ENCODE data around the gene ZBP1. TPM values are rescaled to one million over a fixed set of nuclear protein-coding genes. Genes with fewer than 3 reads are reported as not detected.

ZBP1 gene
- total RNA-seq, 3 donors from 2014 or later (not counting 1 experiment from before 2014, with no cell fraction given) = 95.4 to 99.7 (median 97.8) TPM

DNA sequence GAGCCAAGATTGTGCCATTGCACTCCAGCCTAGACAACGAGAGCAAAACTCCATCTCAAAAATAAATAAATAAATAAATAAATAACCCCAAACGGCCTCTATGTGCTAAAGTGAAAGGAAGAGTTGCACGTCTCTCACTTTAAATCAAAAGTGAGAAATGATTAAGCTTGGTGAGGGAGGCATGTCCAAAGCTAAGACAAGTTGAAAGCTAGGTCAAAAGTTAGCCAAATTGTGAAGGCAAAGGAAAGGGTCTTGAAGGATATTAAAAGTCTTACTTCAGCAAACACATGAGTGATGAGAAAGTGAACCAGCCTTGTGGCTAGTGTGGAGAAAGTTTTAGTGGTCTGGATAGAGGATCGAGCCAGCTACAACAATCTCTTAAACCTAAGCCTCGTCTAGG, 14.3 kb downstream of the ZBP1 start:
- no peaks in the 10 kb centered on the region for H3K9me3 Mint-ChIP-seq
- 33% methylated on average over 1 of the region's 5 CpGs for WGBS (ENCODE audit: insufficient coverage)

GRCh38 chr20:57605045-57605444, 15.2 kb downstream of the ZBP1 start:
- peak overlapping the region; percentile 80 for H3K27ac ChIP-seq (ENCODE audit: low read length)
- ATAC-seq (peak; percentile 84 to 93 (median 91)), DNase-seq (peak; percentile 58 to 80)
- H3K4me3 ChIP-seq (ENCODE audit: low read length) = no peak overlapping the region
- H3K36me3 Mint-ChIP-seq = peaks cover 16% of the 10 kb centered on the region
- intact Hi-C loops (cut with micrococcal nuclease) = loop anchor here (1.0 to 10.0 kb wide), 6 partner anchors 15 to 1050 kb away; partner anchors contain the start of genes STX16 and ZBP1
- TF ChIP-seq, protein P1, sequence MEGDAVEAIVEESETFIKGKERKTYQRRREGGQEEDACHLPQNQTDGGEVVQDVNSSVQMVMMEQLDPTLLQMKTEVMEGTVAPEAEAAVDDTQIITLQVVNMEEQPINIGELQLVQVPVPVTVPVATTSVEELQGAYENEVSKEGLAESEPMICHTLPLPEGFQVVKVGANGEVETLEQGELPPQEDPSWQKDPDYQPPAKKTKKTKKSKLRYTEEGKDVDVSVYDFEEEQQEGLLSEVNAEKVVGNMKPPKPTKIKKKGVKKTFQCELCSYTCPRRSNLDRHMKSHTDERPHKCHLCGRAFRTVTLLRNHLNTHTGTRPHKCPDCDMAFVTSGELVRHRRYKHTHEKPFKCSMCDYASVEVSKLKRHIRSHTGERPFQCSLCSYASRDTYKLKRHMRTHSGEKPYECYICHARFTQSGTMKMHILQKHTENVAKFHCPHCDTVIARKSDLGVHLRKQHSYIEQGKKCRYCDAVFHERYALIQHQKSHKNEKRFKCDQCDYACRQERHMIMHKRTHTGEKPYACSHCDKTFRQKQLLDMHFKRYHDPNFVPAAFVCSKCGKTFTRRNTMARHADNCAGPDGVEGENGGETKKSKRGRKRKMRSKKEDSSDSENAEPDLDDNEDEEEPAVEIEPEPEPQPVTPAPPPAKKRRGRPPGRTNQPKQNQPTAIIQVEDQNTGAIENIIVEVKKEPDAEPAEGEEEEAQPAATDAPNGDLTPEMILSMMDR (IDR thresholded peaks at IDR 0.05) = no peak
- H3K36me3 ChIP-seq (ENCODE audit: control insufficient read depth, insufficient read depth, low read length) = peaks cover 28% of the 10 kb centered on the region
- no peaks in the 10 kb centered on the region for H3K27me3 Mint-ChIP-seq (ENCODE audit: low read depth in 2 of 2)
- peak overlapping the region; percentile 87 to 97 for H3K27ac Mint-ChIP-seq
- H3K9me3 ChIP-seq (ENCODE audit: control insufficient read depth, insufficient read depth, low read length) = no peaks in the 10 kb centered on the region
- H3K4me3 Mint-ChIP-seq = peak overlapping the region; percentile 86
- peaks cover 46 to 57% of the 10 kb centered on the region in 2 donors for H3K4me1 Mint-ChIP-seq
- no peaks in the 10 kb centered on the region for H3K9me3 Mint-ChIP-seq
- 23% methylated on average over 4 of the region's 5 CpGs for WGBS (ENCODE audit: insufficient coverage)
- no peaks in the 10 kb centered on the region for H3K27me3 ChIP-seq (ENCODE audit: control insufficient read depth, insufficient read depth, low read length)
- peaks cover 35% of the 10 kb centered on the region for H3K4me1 ChIP-seq (ENCODE audit: control insufficient read depth, insufficient read depth, low read length)

More for the DNA sequence above, 14.3 kb downstream of the ZBP1 start:
- DNase-seq = peak in 1 of 2 donors; percentile 42
- intact Hi-C loops (cut with micrococcal nuclease) = loop anchor here (1.0 to 10.0 kb wide), 6 partner anchors 14 to 1049 kb away; partner anchors contain the start of genes STX16 and ZBP1
- TF ChIP-seq, protein P1 (IDR thresholded peaks at IDR 0.05) = no peak
- Histone ChIP-seq H3K27ac (ENCODE audit: low read length) (peak overlapping the region; percentile 77), H3K27me3 (ENCODE audit: control insufficient read depth, insufficient read depth, low read length) (no peaks in the 10 kb centered on the region), H3K36me3 (ENCODE audit: control insufficient read depth, insufficient read depth, low read length) (peaks cover 36% of the 10 kb centered on the region), H3K4me3 (ENCODE audit: low read length) (no peak overlapping the region), H3K9me3 (ENCODE audit: control insufficient read depth, insufficient read depth, low read length) (no peaks in the 10 kb centered on the region), H3K4me1 (ENCODE audit: control insufficient read depth, insufficient read depth, low read length) (peaks cover 35% of the 10 kb centered on the region)
- Mint-ChIP-seq H3K27me3 (ENCODE audit: low read depth in 2 of 2) (no peaks in the 10 kb centered on the region), H3K4me1 (peaks cover 45 to 59% of the 10 kb centered on the region in 2 donors), H3K36me3 (peaks cover 17% of the 10 kb centered on the region), H3K4me3 (peak overlapping the region; percentile 38), H3K27ac (peak overlapping the region; percentile 87 to 97)
- peak; percentile 22 to 55 (median 32) for ATAC-seq

- intact Hi-C loops (cut with micrococcal nuclease) = loop anchor here (10.0 kb wide), 1 partner anchor 1052 kb away; the partner anchor contains the start of gene STX16
- Mint-ChIP-seq H3K27me3 (ENCODE audit: low read depth in 2 of 2) (no peaks in the 10 kb centered on the region), H3K27ac (peak overlapping the region; percentile 56 to 69)
These were observed 17.1 kb downstream of the ZBP1 start for GRCh38 chr20:57603120-57603519.

More at GRCh38 chr20:57603120-57603519, 17.1 kb downstream of the ZBP1 start:
- ATAC-seq (no peak), DNase-seq (no peak)
- H3K9me3 Mint-ChIP-seq = no peaks in the 10 kb centered on the region
- WGBS (ENCODE audit: insufficient coverage) = 92% methylated on average over 10 of the region's 10 CpGs
- H3K4me1 Mint-ChIP-seq = peaks cover 46 to 51% of the 10 kb centered on the region in 2 donors
- no peaks in the 10 kb centered on the region for H3K9me3 ChIP-seq (ENCODE audit: control insufficient read depth, insufficient read depth, low read length)
- peaks cover 11% of the 10 kb centered on the region for H3K36me3 ChIP-seq (ENCODE audit: control insufficient read depth, insufficient read depth, low read length)
- TF ChIP-seq, protein P1 (IDR thresholded peaks at IDR 0.05) = no peak
- peaks cover 35% of the 10 kb centered on the region for H3K4me1 ChIP-seq (ENCODE audit: control insufficient read depth, insufficient read depth, low read length)
- H3K27ac ChIP-seq (ENCODE audit: low read length) = no peak overlapping the region
- H3K27me3 ChIP-seq (ENCODE audit: control insufficient read depth, insufficient read depth, low read length) = no peaks in the 10 kb centered on the region
- no peak overlapping the region for H3K4me3 ChIP-seq (ENCODE audit: low read length)
- peaks cover 10% of the 10 kb centered on the region for H3K36me3 Mint-ChIP-seq
- H3K4me3 Mint-ChIP-seq = no peak overlapping the region
